ENCODE data around the gene GALNT2. TPM values are rescaled to one million over a fixed set of nuclear protein-coding genes. Genes with fewer than 3 reads are reported as not detected.

Gene GALNT2
- total and polyA plus RNA-seq, 2 of the 13 experiments (the other 11 are each of a cell fraction or from before 2014, with no cell fraction given): 39.3 to 39.6 TPM

- TF ChIP-seq SALL1 (CRISPR knock-in tag; IDR thresholded peaks at IDR 0.05) (peak; percentile 81), RFX1 (IDR thresholded peaks at IDR 0.05) (no peak), ZNF432 (CRISPR knock-in tag; IDR thresholded peaks at IDR 0.05; ENCODE audit: borderline replicate concordance) (no peak), ZBTB1 (CRISPR knock-in tag; IDR thresholded peaks at IDR 0.05; ENCODE audit: borderline replicate concordance) (no peak), RFXANK (CRISPR knock-in tag; IDR thresholded peaks at IDR 0.05) (no peak), SRSF1 (optimal IDR thresholded peaks at IDR 0.05; ENCODE audit: low read depth, low read length) (no peak), ZNF280D (CRISPR knock-in tag; IDR thresholded peaks at IDR 0.05) (no peak), ZNF616 (CRISPR knock-in tag; IDR thresholded peaks at IDR 0.05; ENCODE audit: low read depth) (no peak), ZNF639 (CRISPR knock-in tag; conservative IDR thresholded peaks at IDR 0.05) (no peak), PHF20 (CRISPR knock-in tag; IDR thresholded peaks at IDR 0.05) (no peak), NFYB (CRISPR knock-in tag; IDR thresholded peaks at IDR 0.05) (no peak), PAF1 (CRISPR knock-in tag; IDR thresholded peaks at IDR 0.05) (no peak), REXO4 (CRISPR knock-in tag; IDR thresholded peaks at IDR 0.05; ENCODE audit: borderline replicate concordance) (no peak), THAP11 (CRISPR knock-in tag; IDR thresholded peaks at IDR 0.05) (no peak), ZNF235 (CRISPR knock-in tag; IDR thresholded peaks at IDR 0.05; ENCODE audit: borderline replicate concordance) (no peak), CREB3 (CRISPR knock-in tag; IDR thresholded peaks at IDR 0.05) (no peak), ZNF44 (CRISPR knock-in tag; IDR thresholded peaks at IDR 0.05) (no peak), NBN (conservative IDR thresholded peaks at IDR 0.05) (no peak), ZNF33A (CRISPR knock-in tag; IDR thresholded peaks at IDR 0.05; ENCODE audit: borderline replicate concordance) (no peak), ZFY (CRISPR knock-in tag; IDR thresholded peaks at IDR 0.05) (peak; percentile 6; the same call in 1 of the 2 replicates), ZNF749 (CRISPR knock-in tag; IDR thresholded peaks at IDR 0.05; ENCODE audit: borderline replicate concordance) (no peak)
These were observed 90.7 kb downstream of the GALNT2 start (continued) for GRCh38 chr1:230157420-230158390.

Measured in HepG2 (cell line).